ENCODE results near the gene DEPP1. TPM values are rescaled to one million over a fixed set of nuclear protein-coding genes. Genes with fewer than 3 reads are reported as not detected.

Gene DEPP1
- total RNA-seq, 6 experiments from 2014 or later: 5.3 to 94.6 (median 71.5) TPM

DNA sequence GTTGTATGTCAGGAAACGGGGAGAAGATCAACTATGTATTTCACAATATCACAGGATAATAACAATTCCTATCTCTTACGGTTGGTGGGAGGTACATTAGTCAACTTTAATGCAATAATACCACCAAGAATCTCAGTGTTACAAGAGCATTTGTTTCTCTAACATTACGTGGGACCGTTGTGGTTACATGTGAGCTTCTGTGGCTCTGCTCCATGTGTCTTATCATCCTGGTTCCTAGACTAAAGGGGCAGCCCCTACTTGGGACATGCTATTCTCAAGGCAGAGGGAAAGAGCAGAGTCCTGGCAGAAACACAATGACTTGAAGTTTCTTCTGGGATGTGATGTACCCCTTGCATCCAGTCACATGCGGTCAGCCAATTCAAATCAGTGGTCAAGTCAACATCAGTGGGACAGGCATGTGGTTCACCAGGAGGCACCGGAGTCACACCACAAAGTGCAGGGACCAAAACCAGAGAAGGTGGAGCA, 19.6 kb upstream of the DEPP1 start:
- peak overlapping the region in 2 of 3 donors; percentile 96 for H3K27ac ChIP-seq

DNA sequence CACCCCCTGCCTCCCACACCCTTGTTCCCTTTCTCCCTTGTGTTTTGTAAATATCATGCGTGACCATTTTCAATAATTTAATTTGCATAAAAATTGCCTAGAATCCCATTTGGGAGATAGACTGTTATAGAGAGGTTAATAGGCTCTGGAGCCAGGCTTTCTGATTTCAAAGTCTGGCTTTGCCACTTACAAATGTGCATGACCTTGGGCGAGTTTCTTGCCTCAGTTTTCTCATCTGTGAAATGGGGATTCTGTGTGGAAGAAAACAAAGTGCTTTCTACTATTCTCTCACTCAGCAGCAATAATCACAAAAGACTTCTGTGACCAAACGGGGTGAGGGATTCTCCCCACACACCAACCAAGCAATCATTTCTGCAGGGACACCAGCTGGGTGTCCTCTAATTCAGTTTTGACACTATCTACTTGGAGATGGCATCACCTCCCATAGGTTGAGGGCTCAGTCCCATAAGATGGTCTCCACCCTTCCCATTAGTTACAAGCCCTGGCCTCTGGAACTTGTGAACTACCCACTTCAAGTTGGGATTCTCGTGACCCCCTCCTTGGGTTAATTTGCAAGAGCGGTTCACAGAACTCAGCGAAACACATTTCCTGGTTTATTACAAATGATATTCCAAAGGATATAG, 18.6 kb upstream of the DEPP1 start:
- Histone ChIP-seq H3K27ac (peak overlapping the region; percentile 86 to 96 (median 95)), H3K27me3 (no peaks in the 10 kb centered on the region), H3K4me1 (peaks cover 0 to 77% (median 36%) of the 10 kb centered on the region in 4 donors), H3K36me3 (no peaks in the 10 kb centered on the region), H3K9me3 (no peaks in the 10 kb centered on the region), H3K4me3 (no peak overlapping the region)
- intact Hi-C loops (cut with DNase I): no loop called here
- 83% methylated on average over 6 of the region's 6 CpGs for WGBS (ENCODE audit: insufficient coverage, low coverage, low lambda C conversion rate, missing lambda C conversion rate)
- no peak for ATAC-seq
- TF ChIP-seq POLR2A (IDR thresholded peaks at IDR 0.05): no peak
- TF ChIP-seq, protein P1, sequence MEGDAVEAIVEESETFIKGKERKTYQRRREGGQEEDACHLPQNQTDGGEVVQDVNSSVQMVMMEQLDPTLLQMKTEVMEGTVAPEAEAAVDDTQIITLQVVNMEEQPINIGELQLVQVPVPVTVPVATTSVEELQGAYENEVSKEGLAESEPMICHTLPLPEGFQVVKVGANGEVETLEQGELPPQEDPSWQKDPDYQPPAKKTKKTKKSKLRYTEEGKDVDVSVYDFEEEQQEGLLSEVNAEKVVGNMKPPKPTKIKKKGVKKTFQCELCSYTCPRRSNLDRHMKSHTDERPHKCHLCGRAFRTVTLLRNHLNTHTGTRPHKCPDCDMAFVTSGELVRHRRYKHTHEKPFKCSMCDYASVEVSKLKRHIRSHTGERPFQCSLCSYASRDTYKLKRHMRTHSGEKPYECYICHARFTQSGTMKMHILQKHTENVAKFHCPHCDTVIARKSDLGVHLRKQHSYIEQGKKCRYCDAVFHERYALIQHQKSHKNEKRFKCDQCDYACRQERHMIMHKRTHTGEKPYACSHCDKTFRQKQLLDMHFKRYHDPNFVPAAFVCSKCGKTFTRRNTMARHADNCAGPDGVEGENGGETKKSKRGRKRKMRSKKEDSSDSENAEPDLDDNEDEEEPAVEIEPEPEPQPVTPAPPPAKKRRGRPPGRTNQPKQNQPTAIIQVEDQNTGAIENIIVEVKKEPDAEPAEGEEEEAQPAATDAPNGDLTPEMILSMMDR (IDR thresholded peaks at IDR 0.05): no peak
- DNase-seq: no peak

More for the DNA sequence above, 19.6 kb upstream of the DEPP1 start:
- no peaks in the 10 kb centered on the region for H3K36me3 ChIP-seq
- DNase-seq (no peak), ATAC-seq (no peak)
- WGBS (ENCODE audit: insufficient coverage, low coverage, low lambda C conversion rate, missing lambda C conversion rate): 56% methylated on average over 5 of the region's 6 CpGs
- intact Hi-C loops (cut with DNase I): no loop called here
- TF ChIP-seq, protein P1 (IDR thresholded peaks at IDR 0.05): no peak
- no peak for TF ChIP-seq POLR2A (IDR thresholded peaks at IDR 0.05)
- no peak overlapping the region for H3K4me3 ChIP-seq
- no peaks in the 10 kb centered on the region for H3K9me3 ChIP-seq
- peaks cover 0 to 72% (median 31%) of the 10 kb centered on the region in 4 donors for H3K4me1 ChIP-seq
- H3K27me3 ChIP-seq: no peaks in the 10 kb centered on the region

DNA sequence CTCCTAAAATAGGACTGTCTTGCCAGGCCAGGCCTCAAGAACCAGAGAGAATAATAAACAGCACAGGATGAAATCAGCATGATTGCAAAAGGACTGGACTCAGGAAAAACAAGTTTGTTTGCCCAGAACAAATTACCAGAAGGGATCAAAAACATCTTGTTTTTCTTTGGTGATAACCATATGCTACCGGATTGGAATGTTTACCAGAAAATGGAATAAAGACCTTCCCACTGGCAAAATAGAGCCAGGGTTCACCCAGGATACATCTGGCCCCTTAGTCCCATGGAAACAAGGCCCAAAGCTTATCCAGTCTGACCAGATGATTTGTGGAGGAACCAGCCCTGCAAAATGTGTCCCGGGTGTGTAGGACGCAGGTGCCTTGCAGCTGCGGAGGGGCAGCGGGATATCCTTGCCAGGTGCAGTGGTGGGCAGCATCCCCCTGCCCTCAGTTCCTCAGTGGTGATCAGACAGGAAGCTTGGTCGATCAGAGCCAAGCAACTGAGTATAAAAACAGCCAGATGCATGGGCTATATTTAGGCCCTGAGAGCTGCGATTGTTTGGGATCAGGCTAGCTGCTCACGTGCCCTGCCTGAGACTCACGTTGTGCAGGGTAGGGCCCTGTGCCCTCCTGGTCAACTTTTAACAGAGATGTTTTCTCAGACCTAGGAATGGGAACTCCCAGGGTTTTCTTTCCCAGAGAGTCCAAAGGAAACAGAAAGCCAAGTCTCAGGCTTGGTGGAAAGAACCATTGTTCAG, 17.5 kb upstream of the DEPP1 start:
- Histone ChIP-seq H3K27me3 (no peaks in the 10 kb centered on the region), H3K9me3 (no peaks in the 10 kb centered on the region), H3K27ac (peak overlapping the region; percentile 86 to 96 (median 95)), H3K4me1 (peaks cover 0 to 81% (median 46%) of the 10 kb centered on the region in 4 donors), H3K4me3 (no peak overlapping the region), H3K36me3 (no peaks in the 10 kb centered on the region)
- ATAC-seq (peak; percentile 51 to 74 (median 60)), DNase-seq (peak; percentile 63 to 85 (median 82))
- no peak for TF ChIP-seq POLR2A (IDR thresholded peaks at IDR 0.05)
- TF ChIP-seq, protein P1 (IDR thresholded peaks at IDR 0.05): no peak
- WGBS (ENCODE audit: insufficient coverage, low coverage, low lambda C conversion rate, missing lambda C conversion rate): 13% methylated on average over 4 of the region's 9 CpGs
- intact Hi-C loops (cut with DNase I): no loop called here

DNA sequence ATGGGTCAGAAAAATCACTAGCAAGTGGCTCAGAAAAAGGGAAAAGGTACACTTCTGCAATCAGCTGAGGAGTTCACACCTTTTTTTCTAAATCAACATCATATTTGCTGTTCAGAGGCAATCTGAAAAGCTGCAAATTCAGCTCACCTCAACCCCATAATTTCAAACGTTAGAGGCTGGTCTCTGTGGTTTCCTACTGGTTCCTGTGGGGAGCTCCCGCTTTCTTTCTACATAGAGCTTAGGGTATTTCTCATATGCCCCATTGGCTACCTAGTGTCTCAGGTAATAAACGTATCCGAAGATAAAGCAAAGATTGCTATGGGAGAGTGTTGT, 16.9 kb upstream of the DEPP1 start:
- WGBS (ENCODE audit: insufficient coverage, low coverage, low lambda C conversion rate, missing lambda C conversion rate): 16% methylated on average over 4 of the region's 4 CpGs
- H3K4me1 ChIP-seq: peaks cover 0 to 87% (median 49%) of the 10 kb centered on the region in 4 donors
- peak overlapping the region; percentile 86 to 96 (median 95) for H3K27ac ChIP-seq

More for the DNA sequence above, 16.9 kb upstream of the DEPP1 start:
- H3K27me3 ChIP-seq: no peaks in the 10 kb centered on the region
- ATAC-seq (no peak), DNase-seq (no peak)
- no peak for TF ChIP-seq POLR2A (IDR thresholded peaks at IDR 0.05)
- TF ChIP-seq, protein P1 (IDR thresholded peaks at IDR 0.05): no peak
- H3K4me3 ChIP-seq: no peak overlapping the region
- no peaks in the 10 kb centered on the region for H3K36me3 ChIP-seq
- no peaks in the 10 kb centered on the region for H3K9me3 ChIP-seq
- intact Hi-C loops (cut with DNase I): no loop called here
